ENCODE results near the gene FAM219B.

DNA sequence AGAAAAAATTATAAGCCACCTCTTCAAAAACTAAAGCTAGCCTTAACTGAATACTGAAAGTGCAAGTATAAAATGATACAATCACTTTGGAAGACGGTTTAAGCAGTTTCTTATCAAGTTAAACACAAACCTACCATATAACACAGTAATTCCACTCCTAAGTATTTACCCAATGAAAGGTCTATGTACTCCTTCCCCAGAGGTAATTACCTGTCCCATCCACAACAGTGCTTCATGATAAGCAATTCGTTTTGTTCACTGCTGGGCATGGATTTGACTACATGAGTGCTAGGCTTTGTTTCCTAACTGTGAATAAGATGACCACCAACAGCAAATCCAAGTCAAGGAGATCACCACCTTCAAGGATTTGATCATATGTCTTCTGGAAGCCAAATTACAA is 26.9 kb upstream of the FAM219B start:
- no peak for TF ChIP-seq POLR2AphosphoS5 (IDR thresholded peaks at IDR 0.05)
- TF ChIP-seq, protein P1, sequence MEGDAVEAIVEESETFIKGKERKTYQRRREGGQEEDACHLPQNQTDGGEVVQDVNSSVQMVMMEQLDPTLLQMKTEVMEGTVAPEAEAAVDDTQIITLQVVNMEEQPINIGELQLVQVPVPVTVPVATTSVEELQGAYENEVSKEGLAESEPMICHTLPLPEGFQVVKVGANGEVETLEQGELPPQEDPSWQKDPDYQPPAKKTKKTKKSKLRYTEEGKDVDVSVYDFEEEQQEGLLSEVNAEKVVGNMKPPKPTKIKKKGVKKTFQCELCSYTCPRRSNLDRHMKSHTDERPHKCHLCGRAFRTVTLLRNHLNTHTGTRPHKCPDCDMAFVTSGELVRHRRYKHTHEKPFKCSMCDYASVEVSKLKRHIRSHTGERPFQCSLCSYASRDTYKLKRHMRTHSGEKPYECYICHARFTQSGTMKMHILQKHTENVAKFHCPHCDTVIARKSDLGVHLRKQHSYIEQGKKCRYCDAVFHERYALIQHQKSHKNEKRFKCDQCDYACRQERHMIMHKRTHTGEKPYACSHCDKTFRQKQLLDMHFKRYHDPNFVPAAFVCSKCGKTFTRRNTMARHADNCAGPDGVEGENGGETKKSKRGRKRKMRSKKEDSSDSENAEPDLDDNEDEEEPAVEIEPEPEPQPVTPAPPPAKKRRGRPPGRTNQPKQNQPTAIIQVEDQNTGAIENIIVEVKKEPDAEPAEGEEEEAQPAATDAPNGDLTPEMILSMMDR (IDR thresholded peaks at IDR 0.05), result no peak
- no peak for TF ChIP-seq POLR2A (IDR thresholded peaks at IDR 0.05)
- no peak for TF ChIP-seq EP300 (IDR thresholded peaks at IDR 0.05)

All from stomach (tissue), 4 donors.